DND-41 (cell line): Measurements from ENCODE around the gene ZNF398.

Experiments
- ATAC-seq: fragments of 200-7000 bp; cut with Tn5 transposase; 3 replicates; pipeline ENCODE4 v1.9.1; 2021; ENCODE audit warnings: low read depth; ENCODE audit not compliant: insufficient read depth
- DNase-seq: peaks from one replicate; pipeline ENCODE4 v3.0.0-alpha.2; 2020
- H2AFZ ChIP-seq: 2 replicates; pipeline ENCODE4 v1.6.0; 2012; ENCODE audit warnings: low read depth, low read length
- H3K27ac ChIP-seq: 2 replicates; pipeline ENCODE4 v1.5.1; 2012; ENCODE audit warnings: low read length, inconsistent platforms
- H3K27me3 ChIP-seq: fragments of 200-600 bp; sonication (generic); 2 replicates; pipeline ENCODE4 v1.6.0; 2012; ENCODE audit warnings: low read length, mild to moderate bottlenecking, inconsistent platforms; ENCODE audit not compliant: insufficient read depth, poor library complexity
- H3K36me3 ChIP-seq: 2 replicates; pipeline ENCODE4 v1.5.1; 2012; ENCODE audit warnings: low read length, inconsistent platforms; ENCODE audit not compliant: insufficient read depth
- H3K4me1 ChIP-seq: 2 replicates; pipeline ENCODE4 v1.5.1; 2012; ENCODE audit warnings: mild to moderate bottlenecking, low read length; ENCODE audit not compliant: insufficient read depth
- H3K4me2 ChIP-seq: 2 replicates; pipeline ENCODE4 v1.6.0; 2012; ENCODE audit warnings: mild to moderate bottlenecking, moderate library complexity, low read length, inconsistent platforms; ENCODE audit not compliant: insufficient read depth
- H3K4me3 ChIP-seq, 2 experiments: fragments of 200-600 bp in 1 of 2; shearing (Covaris generic) in 1 of 2; 2 replicates each; pipeline ENCODE4 v1.5.1; 2012 to 2016; ENCODE audit warnings: inconsistent platforms in 2 of 2, low read length in 2 of 2, mild to moderate bottlenecking in 2 of 2, low read depth in 1 of 2, moderate library complexity in 1 of 2
- H3K79me2 ChIP-seq: 2 replicates; pipeline ENCODE4 v1.6.0; 2012; ENCODE audit warnings: low read length, inconsistent platforms; ENCODE audit not compliant: insufficient read depth
- H3K9ac ChIP-seq: 2 replicates; pipeline ENCODE4 v1.6.0; 2012; ENCODE audit warnings: low read depth, mild to moderate bottlenecking, inconsistent platforms, low read length, moderate library complexity
- H3K9me3 ChIP-seq: 2 replicates; pipeline ENCODE4 v1.5.1; 2012; ENCODE audit warnings: low read length, moderate library complexity, mild to moderate bottlenecking, inconsistent platforms; ENCODE audit not compliant: insufficient read depth, severe bottlenecking
- H4K20me1 ChIP-seq: 2 replicates; pipeline ENCODE4 v1.6.0; 2012; ENCODE audit warnings: low read length; ENCODE audit not compliant: insufficient read depth
- CTCF ChIP-seq: IDR thresholded peaks from 2 replicates; pipeline ENCODE4 v1.5.1; 2012; ENCODE audit warnings: borderline replicate concordance, low read length, moderate library complexity, mild to moderate bottlenecking; ENCODE audit not compliant: poor library complexity, severe bottlenecking; ENCODE audit errors: extremely low read depth
- EZH2 ChIP-seq: IDR thresholded peaks from 3 replicates; pipeline ENCODE4 v1.6.1; 2012; ENCODE audit warnings: borderline replicate concordance, low read depth, mild to moderate bottlenecking, moderate library complexity, low read length, inconsistent platforms; ENCODE audit not compliant: severe bottlenecking

The ZNF398 gene

GRCh38 chr7:149125189-149125862 is 21.9 kb upstream of the ZNF398 start:
- Histone ChIP-seq H3K9ac (peak overlapping the region; percentile 99), H3K36me3 (peaks cover 28% of the 10 kb centered on the region), H3K4me1 (peaks cover 20% of the 10 kb centered on the region), H3K4me2 (peak overlapping the region; percentile 86), H3K27ac (peak overlapping the region; percentile 92), H3K27me3 (no peaks in the 10 kb centered on the region), H2AFZ (peak overlapping the region; percentile 92), H3K4me3 (peak overlapping the region; percentile 92 to 99), H4K20me1 (no peaks in the 10 kb centered on the region), H3K79me2 (peaks cover 37% of the 10 kb centered on the region), H3K9me3 (peaks cover 1% of the 10 kb centered on the region)
- no peak for ATAC-seq
- DNase-seq, result peak; percentile 17
- TF ChIP-seq EZH2, result no peak
- no peak for TF ChIP-seq CTCF

GRCh38 chr7:149125863-149126661 is 21.2 kb upstream of the ZNF398 start, which contains the start of gene ZNF425:
ZNF425 (minus strand) TSS chr7:149126324; CDS start chr7:149126213, 111 bp downstream.
- ATAC-seq, result peak; percentile 79
- Histone ChIP-seq H3K27ac (peak within 1 kb of the TSS; percentile 100), H3K79me2 (peaks cover 41% of the 10 kb centered on the region), H3K4me3 (peak within 1 kb of the TSS; percentile 92 to 99), H3K4me2 (peak within 1 kb of the TSS; percentile 86), H3K9me3 (peaks cover 8% of the 10 kb centered on the region), H3K4me1 (peaks cover 20% of the 10 kb centered on the region), H3K36me3 (peaks cover 36% of the 10 kb centered on the region), H4K20me1 (no peaks in the 10 kb centered on the region), H3K27me3 (no peaks in the 10 kb centered on the region), H2AFZ (peak within 1 kb of the TSS; percentile 99), H3K9ac (peak within 1 kb of the TSS; percentile 99)
- TF ChIP-seq EZH2, result no peak
- TF ChIP-seq CTCF, result peak; percentile 97
- DNase-seq, result peak; percentile 94

- TF ChIP-seq EZH2, result no peak
- TF ChIP-seq CTCF, result no peak
- Histone ChIP-seq H3K4me3 (peak overlapping the region; percentile 92 to 99), H3K27ac (peak overlapping the region; percentile 100), H3K36me3 (peaks cover 43% of the 10 kb centered on the region), H3K27me3 (no peaks in the 10 kb centered on the region), H3K9ac (peak overlapping the region; percentile 99), H4K20me1 (no peaks in the 10 kb centered on the region), H2AFZ (peak overlapping the region; percentile 99), H3K79me2 (peaks cover 41% of the 10 kb centered on the region), H3K4me1 (peaks cover 20% of the 10 kb centered on the region), H3K4me2 (peak overlapping the region; percentile 86), H3K9me3 (peaks cover 8% of the 10 kb centered on the region)
- DNase-seq (peak; percentile 77), ATAC-seq (peak; percentile 67)
Observed at GRCh38 chr7:149126662-149127266, 20.5 kb upstream of the ZNF398 start.
